ENCODE results near the gene R3HDM1. TPM values are rescaled to one million over a fixed set of nuclear protein-coding genes. Genes with fewer than 3 reads are reported as not detected.
"Not testable (repeated sequence)": the region's sequence is repeated elsewhere in the genome, so short reads cannot be mapped to it uniquely, and the experiment has no call there.

The R3HDM1 gene
- total and polyA plus RNA-seq, 2 donors (not counting 1 experiment from before 2014, with no cell fraction given), result 12.4 to 33.1 TPM

DNA sequence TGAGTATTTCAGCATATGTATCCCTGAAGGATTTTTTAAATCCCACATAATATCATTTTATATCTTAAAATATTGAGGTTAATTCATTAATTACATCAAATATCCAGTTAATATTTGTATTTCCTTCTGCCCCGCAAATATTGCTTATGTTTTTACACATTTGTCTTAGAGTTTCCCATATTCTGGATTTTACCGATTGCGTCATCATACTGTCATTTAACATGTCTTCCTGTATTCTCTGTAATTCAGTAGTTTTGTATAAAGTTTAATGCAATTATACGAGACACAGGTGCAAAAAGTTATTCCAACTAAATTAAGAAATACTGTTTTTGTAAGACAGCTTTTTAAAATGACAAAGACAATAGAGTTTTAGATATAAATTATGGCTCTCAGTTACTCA is 176.9 kb downstream of the R3HDM1 start:
- Histone ChIP-seq H3K4me2 (ENCODE audit: extremely low read depth, insufficient read depth, low read length) (no peak overlapping the region), H4K20me1 (ENCODE audit: control insufficient read depth, extremely low read depth, insufficient read depth, low read length) (no peaks in the 10 kb centered on the region), H3K27ac (ENCODE audit: insufficient read depth, low read length) (no peak overlapping the region), H2AFZ (ENCODE audit: low read length) (no peak overlapping the region), H3K9ac (ENCODE audit: insufficient read depth, low read length) (no peak overlapping the region), H3K9me3 (ENCODE audit: control insufficient read depth, insufficient read depth, low read depth, low read length) (no peaks in the 10 kb centered on the region), H3K4me3 (replicated peaks in 1 of 4; ENCODE audit: control extremely low read depth in 1 of 4, insufficient read depth in 1 of 4, low read depth in 3 of 4, low read length in 4 of 4) (no peak overlapping the region), H3K79me2 (ENCODE audit: control insufficient read depth, insufficient read depth, low read length) (no peaks in the 10 kb centered on the region), H3K36me3 (ENCODE audit: control insufficient read depth, insufficient read depth, low read length) (no peaks in the 10 kb centered on the region), H3K27me3 (ENCODE audit: control insufficient read depth, insufficient read depth, low read length) (no peaks in the 10 kb centered on the region), H3K4me1 (ENCODE audit: control insufficient read depth, extremely low read depth, insufficient read depth, low read length) (no peaks in the 10 kb centered on the region)
- TF ChIP-seq, protein P1, sequence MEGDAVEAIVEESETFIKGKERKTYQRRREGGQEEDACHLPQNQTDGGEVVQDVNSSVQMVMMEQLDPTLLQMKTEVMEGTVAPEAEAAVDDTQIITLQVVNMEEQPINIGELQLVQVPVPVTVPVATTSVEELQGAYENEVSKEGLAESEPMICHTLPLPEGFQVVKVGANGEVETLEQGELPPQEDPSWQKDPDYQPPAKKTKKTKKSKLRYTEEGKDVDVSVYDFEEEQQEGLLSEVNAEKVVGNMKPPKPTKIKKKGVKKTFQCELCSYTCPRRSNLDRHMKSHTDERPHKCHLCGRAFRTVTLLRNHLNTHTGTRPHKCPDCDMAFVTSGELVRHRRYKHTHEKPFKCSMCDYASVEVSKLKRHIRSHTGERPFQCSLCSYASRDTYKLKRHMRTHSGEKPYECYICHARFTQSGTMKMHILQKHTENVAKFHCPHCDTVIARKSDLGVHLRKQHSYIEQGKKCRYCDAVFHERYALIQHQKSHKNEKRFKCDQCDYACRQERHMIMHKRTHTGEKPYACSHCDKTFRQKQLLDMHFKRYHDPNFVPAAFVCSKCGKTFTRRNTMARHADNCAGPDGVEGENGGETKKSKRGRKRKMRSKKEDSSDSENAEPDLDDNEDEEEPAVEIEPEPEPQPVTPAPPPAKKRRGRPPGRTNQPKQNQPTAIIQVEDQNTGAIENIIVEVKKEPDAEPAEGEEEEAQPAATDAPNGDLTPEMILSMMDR (conservative IDR thresholded peaks at IDR 0.05 in 1 of 2, IDR thresholded peaks at IDR 0.05 in 1 of 2; ENCODE audit: low read depth in 1 of 2, low read length in 2 of 2), result no peak
- TF ChIP-seq EZH2 (IDR thresholded peaks at IDR 0.05; ENCODE audit: low read length, missing control alignments), result no peak
- no peak for DNase-seq (ENCODE audit: low read depth in 2 of 2)

- DNase-seq (ENCODE audit: low read depth in 2 of 2), result peak; percentile 9 to 48
- TF ChIP-seq, protein P1 (conservative IDR thresholded peaks at IDR 0.05 in 1 of 2, IDR thresholded peaks at IDR 0.05 in 1 of 2; ENCODE audit: low read depth in 1 of 2, low read length in 2 of 2), result peak; percentile 94 to 95
- no peak for TF ChIP-seq EZH2 (IDR thresholded peaks at IDR 0.05; ENCODE audit: low read length, missing control alignments)
- H3K36me3 ChIP-seq (ENCODE audit: control insufficient read depth, insufficient read depth, low read length), result no peaks in the 10 kb centered on the region
Measured at GRCh38 chr2:135709992-135710391, 178.7 kb downstream of the R3HDM1 start.

GRCh38 chr2:135715086-135715485 is 183.8 kb downstream of the R3HDM1 start:
- H3K27ac ChIP-seq (ENCODE audit: insufficient read depth, low read length); H3K4me1 ChIP-seq (ENCODE audit: control insufficient read depth, extremely low read depth, insufficient read depth, low read length); H3K9me3 ChIP-seq (ENCODE audit: control insufficient read depth, insufficient read depth, low read depth, low read length); DNase-seq (ENCODE audit: low read depth in 2 of 2); H3K27me3 ChIP-seq (ENCODE audit: control insufficient read depth, insufficient read depth, low read length); H3K36me3 ChIP-seq (ENCODE audit: control insufficient read depth, insufficient read depth, low read length); H2AFZ ChIP-seq (ENCODE audit: low read length); H3K9ac ChIP-seq (ENCODE audit: insufficient read depth, low read length); H3K79me2 ChIP-seq (ENCODE audit: control insufficient read depth, insufficient read depth, low read length); H4K20me1 ChIP-seq (ENCODE audit: control insufficient read depth, extremely low read depth, insufficient read depth, low read length); H3K4me2 ChIP-seq (ENCODE audit: extremely low read depth, insufficient read depth, low read length); H3K4me3 ChIP-seq (replicated peaks in 1 of 4; ENCODE audit: control extremely low read depth in 1 of 4, insufficient read depth in 1 of 4, low read depth in 3 of 4, low read length in 4 of 4): not testable (repeated sequence)

More at GRCh38 chr2:135709992-135710391, 178.7 kb downstream of the R3HDM1 start:
- Histone ChIP-seq H4K20me1 (ENCODE audit: control insufficient read depth, extremely low read depth, insufficient read depth, low read length) (no peaks in the 10 kb centered on the region), H3K27me3 (ENCODE audit: control insufficient read depth, insufficient read depth, low read length) (no peaks in the 10 kb centered on the region), H3K79me2 (ENCODE audit: control insufficient read depth, insufficient read depth, low read length) (no peaks in the 10 kb centered on the region), H3K4me2 (ENCODE audit: extremely low read depth, insufficient read depth, low read length) (no peak overlapping the region), H2AFZ (ENCODE audit: low read length) (no peak overlapping the region), H3K9ac (ENCODE audit: insufficient read depth, low read length) (no peak overlapping the region), H3K4me3 (replicated peaks in 1 of 4; ENCODE audit: control extremely low read depth in 1 of 4, insufficient read depth in 1 of 4, low read depth in 3 of 4, low read length in 4 of 4) (no peak overlapping the region), H3K4me1 (ENCODE audit: control insufficient read depth, extremely low read depth, insufficient read depth, low read length) (no peaks in the 10 kb centered on the region), H3K9me3 (ENCODE audit: control insufficient read depth, insufficient read depth, low read depth, low read length) (no peaks in the 10 kb centered on the region), H3K27ac (ENCODE audit: insufficient read depth, low read length) (no peak overlapping the region)
